HepG2 (cell line): ENCODE results near the gene RUNX2. TPM values are rescaled to one million over a fixed set of nuclear protein-coding genes. Genes with fewer than 3 reads are reported as not detected.

ENCODE experiments used
- KDM2A ChIP-seq: sonication (generic); formaldehyde crosslinking; IDR thresholded peaks from 2 replicates; pipeline ENCODE4 v1.4.0; 2020; ENCODE audit warnings: low read depth, missing genetic modification reagents, borderline replicate concordance
- MIXL1 ChIP-seq: IDR thresholded peaks from 2 replicates; pipeline ENCODE4 v1.6.1; 2016
- NRL ChIP-seq: sonication (generic); formaldehyde crosslinking; IDR thresholded peaks from 2 replicates; pipeline ENCODE4 v1.5.0; 2020; ENCODE audit warnings: missing genetic modification reagents, mild to moderate bottlenecking, moderate library complexity, borderline replicate concordance
- ZNF891 ChIP-seq: sonication (generic); formaldehyde crosslinking; IDR thresholded peaks from 2 replicates; pipeline ENCODE4 v1.5.0; 2020; ENCODE audit warnings: mild to moderate bottlenecking, missing genetic modification reagents
- polyA plus RNA-seq, 8 experiments: library from polyadenylated mRNA; depleted of rRNA in 3 of 8; stranded (reverse) in 7 of 8; unstranded in 1 of 8; fragments of >200 nt; fragmentation: Illumina TruSeq in 4 of 8; extraction: Trizol in 4 of 8; gene quantifications; 2 replicates each; pipeline versions ENCODE4 v1.2.1 to v1.2.3, GENCODE V29; 2011 to 2016; ENCODE audit warnings: low read depth in 4 of 8, missing spikeins in 1 of 8, mixed read lengths in 1 of 8; ENCODE audit not compliant: insufficient read depth in 1 of 8
- total RNA-seq, 5 experiments: library from RNA; depleted of rRNA; stranded (reverse); fragments of >200 nt; fragmentation: Illumina TruSeq; extraction: Trizol; gene quantifications; 2 replicates each; pipeline ENCODE4 v1.2.3, GENCODE V29; 2016; ENCODE audit warnings: low read depth in 1 of 5
- TF ChIP-seq, protein P1 (sequence below), 2 experiments: fragments of 450-650 bp in 1 of 2; sonication (generic) in 1 of 2; formaldehyde crosslinking in 1 of 2; IDR thresholded peaks; 2 replicates each; pipeline versions ENCODE4 v1.6.1 to v1.8.0; 2016 to 2022; ENCODE audit warnings: antibody characterized with exemption in 1 of 2, mild to moderate bottlenecking in 1 of 2, missing genetic modification reagents in 1 of 2
- TF ChIP-seq, protein P2 (sequence below): sonication (generic); formaldehyde crosslinking; IDR thresholded peaks from 2 replicates; pipeline ENCODE4 v1.5.0; 2020; ENCODE audit warnings: missing genetic modification reagents, mild to moderate bottlenecking, borderline replicate concordance
- TF ChIP-seq, protein P3 (sequence below): sonication (generic); formaldehyde crosslinking; IDR thresholded peaks from 2 replicates; pipeline ENCODE4 v1.5.0; 2020; ENCODE audit warnings: mild to moderate bottlenecking, missing genetic modification reagents, moderate library complexity
- TF ChIP-seq, protein P4 (sequence below): sonication (generic); formaldehyde crosslinking; IDR thresholded peaks from 2 replicates; pipeline ENCODE4 v1.4.0; 2020; ENCODE audit warnings: missing genetic modification reagents
- TF ChIP-seq, protein P5 (sequence below): sonication (generic); formaldehyde crosslinking; IDR thresholded peaks from 2 replicates; pipeline ENCODE4 v1.4.0; 2020; ENCODE audit warnings: missing genetic modification reagents

RUNX2 gene
- total and polyA plus RNA-seq, 2 of the 13 experiments (the other 11 are each of a cell fraction or from before 2014, with no cell fraction given), result not detected

DNA sequence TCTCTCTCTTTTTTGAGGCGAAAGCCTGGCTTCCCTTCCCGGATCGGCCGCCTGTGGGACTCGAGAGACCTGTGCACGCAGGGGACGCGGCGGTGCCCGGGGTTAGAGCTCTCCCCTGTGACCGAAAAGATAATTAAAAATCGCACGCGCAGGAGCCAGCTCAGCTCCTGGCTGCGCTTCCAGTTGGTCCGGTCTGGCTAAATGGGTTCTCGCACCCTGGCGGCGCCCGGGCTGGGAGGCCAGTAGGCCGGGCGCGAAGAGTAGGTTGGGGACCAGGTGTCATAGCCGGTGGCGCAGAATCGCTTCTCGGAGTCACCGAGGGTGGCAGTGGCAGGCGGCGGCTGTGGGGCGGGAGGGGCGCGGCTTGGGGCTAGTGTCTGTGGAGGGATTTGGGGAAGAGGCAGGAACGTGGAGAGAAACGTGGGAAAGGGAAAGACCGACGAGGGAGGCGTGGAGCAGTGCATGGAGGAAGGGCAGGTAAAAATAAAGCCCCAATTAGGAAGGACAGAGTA, 91.5 kb downstream of the RUNX2 start (continued):
- TF ChIP-seq, protein P1, sequence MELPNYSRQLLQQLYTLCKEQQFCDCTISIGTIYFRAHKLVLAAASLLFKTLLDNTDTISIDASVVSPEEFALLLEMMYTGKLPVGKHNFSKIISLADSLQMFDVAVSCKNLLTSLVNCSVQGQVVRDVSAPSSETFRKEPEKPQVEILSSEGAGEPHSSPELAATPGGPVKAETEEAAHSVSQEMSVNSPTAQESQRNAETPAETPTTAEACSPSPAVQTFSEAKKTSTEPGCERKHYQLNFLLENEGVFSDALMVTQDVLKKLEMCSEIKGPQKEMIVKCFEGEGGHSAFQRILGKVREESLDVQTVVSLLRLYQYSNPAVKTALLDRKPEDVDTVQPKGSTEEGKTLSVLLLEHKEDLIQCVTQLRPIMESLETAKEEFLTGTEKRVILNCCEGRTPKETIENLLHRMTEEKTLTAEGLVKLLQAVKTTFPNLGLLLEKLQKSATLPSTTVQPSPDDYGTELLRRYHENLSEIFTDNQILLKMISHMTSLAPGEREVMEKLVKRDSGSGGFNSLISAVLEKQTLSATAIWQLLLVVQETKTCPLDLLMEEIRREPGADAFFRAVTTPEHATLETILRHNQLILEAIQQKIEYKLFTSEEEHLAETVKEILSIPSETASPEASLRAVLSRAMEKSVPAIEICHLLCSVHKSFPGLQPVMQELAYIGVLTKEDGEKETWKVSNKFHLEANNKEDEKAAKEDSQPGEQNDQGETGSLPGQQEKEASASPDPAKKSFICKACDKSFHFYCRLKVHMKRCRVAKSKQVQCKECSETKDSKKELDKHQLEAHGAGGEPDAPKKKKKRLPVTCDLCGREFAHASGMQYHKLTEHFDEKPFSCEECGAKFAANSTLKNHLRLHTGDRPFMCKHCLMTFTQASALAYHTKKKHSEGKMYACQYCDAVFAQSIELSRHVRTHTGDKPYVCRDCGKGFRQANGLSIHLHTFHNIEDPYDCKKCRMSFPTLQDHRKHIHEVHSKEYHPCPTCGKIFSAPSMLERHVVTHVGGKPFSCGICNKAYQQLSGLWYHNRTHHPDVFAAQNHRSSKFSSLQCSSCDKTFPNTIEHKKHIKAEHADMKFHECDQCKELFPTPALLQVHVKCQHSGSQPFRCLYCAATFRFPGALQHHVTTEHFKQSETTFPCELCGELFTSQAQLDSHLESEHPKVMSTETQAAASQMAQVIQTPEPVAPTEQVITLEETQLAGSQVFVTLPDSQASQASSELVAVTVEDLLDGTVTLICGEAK (IDR thresholded peaks at IDR 0.05), result no peak
- TF ChIP-seq, protein P1 (CRISPR knock-in tag; IDR thresholded peaks at IDR 0.05), result 0 out of 2 replicates have a peak, but pooled peaks have one; percentile 35
- TF ChIP-seq ZNF891 (CRISPR knock-in tag) (peak; percentile 63; the same call in 1 of the 2 replicates), MIXL1 (CRISPR knock-in tag) (peak; percentile 78; the same call in 1 of the 2 replicates), NRL (CRISPR knock-in tag) (peak; percentile 83; the same call in 1 of the 2 replicates), KDM2A (0 out of 2 replicates have a peak, but pooled peaks have one; percentile 22)
- TF ChIP-seq, protein P2, sequence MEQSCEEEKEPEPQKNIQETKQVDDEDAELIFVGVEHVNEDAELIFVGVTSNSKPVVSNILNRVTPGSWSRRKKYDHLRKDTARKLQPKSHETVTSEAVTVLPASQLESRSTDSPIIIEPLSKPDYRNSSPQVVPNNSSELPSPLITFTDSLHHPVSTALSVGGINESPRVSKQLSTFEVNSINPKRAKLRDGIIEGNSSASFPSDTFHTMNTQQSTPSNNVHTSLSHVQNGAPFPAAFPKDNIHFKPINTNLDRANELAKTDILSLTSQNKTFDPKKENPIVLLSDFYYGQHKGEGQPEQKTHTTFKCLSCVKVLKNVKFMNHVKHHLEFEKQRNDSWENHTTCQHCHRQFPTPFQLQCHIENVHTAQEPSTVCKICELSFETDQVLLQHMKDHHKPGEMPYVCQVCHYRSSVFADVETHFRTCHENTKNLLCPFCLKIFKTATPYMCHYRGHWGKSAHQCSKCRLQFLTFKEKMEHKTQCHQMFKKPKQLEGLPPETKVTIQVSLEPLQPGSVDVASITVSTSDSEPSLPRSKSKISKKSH, result peak; percentile 64; the same call in 1 of the 2 replicates
- TF ChIP-seq, protein P3, sequence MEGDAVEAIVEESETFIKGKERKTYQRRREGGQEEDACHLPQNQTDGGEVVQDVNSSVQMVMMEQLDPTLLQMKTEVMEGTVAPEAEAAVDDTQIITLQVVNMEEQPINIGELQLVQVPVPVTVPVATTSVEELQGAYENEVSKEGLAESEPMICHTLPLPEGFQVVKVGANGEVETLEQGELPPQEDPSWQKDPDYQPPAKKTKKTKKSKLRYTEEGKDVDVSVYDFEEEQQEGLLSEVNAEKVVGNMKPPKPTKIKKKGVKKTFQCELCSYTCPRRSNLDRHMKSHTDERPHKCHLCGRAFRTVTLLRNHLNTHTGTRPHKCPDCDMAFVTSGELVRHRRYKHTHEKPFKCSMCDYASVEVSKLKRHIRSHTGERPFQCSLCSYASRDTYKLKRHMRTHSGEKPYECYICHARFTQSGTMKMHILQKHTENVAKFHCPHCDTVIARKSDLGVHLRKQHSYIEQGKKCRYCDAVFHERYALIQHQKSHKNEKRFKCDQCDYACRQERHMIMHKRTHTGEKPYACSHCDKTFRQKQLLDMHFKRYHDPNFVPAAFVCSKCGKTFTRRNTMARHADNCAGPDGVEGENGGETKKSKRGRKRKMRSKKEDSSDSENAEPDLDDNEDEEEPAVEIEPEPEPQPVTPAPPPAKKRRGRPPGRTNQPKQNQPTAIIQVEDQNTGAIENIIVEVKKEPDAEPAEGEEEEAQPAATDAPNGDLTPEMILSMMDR, result peak; percentile 75
- TF ChIP-seq, protein P4, sequence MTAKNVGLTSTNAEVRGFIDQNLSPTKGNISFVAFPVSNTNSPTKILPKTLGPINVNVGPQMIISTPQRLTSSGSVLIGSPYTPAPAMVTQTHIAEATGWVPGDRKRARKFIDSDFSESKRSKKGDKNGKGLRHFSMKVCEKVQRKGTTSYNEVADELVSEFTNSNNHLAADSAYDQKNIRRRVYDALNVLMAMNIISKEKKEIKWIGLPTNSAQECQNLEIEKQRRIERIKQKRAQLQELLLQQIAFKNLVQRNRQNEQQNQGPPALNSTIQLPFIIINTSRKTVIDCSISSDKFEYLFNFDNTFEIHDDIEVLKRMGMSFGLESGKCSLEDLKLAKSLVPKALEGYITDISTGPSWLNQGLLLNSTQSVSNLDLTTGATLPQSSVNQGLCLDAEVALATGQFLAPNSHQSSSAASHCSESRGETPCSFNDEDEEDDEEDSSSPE (CRISPR knock-in tag), result no peak
- TF ChIP-seq, protein P5, sequence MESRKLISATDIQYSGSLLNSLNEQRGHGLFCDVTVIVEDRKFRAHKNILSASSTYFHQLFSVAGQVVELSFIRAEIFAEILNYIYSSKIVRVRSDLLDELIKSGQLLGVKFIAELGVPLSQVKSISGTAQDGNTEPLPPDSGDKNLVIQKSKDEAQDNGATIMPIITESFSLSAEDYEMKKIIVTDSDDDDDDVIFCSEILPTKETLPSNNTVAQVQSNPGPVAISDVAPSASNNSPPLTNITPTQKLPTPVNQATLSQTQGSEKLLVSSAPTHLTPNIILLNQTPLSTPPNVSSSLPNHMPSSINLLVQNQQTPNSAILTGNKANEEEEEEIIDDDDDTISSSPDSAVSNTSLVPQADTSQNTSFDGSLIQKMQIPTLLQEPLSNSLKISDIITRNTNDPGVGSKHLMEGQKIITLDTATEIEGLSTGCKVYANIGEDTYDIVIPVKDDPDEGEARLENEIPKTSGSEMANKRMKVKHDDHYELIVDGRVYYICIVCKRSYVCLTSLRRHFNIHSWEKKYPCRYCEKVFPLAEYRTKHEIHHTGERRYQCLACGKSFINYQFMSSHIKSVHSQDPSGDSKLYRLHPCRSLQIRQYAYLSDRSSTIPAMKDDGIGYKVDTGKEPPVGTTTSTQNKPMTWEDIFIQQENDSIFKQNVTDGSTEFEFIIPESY (CRISPR knock-in tag), result peak; percentile 38; the same call in 1 of the 2 replicates
